CMK (cell line): ENCODE measurements around the gene LCP2.
A peak's percentile ranks its signal among the peaks of the same experiment; 100 is the strongest.
"Not testable (repeated sequence)": the region's sequence is repeated elsewhere in the genome, so short reads cannot be mapped to it uniquely, and the experiment has no call there.

Experiments
- DNase-seq: peaks from one replicate; pipeline ENCODE4 v3.0.0-alpha.2; 2010; ENCODE audit warnings: low read depth

Gene LCP2

GRCh38 chr5:170248172-170248930 is 49.2 kb downstream of the LCP2 start:
- DNase-seq = no peak

- no peak for DNase-seq
Observed at GRCh38 chr5:170247363-170247762, 50.2 kb downstream of the LCP2 start.

DNA sequence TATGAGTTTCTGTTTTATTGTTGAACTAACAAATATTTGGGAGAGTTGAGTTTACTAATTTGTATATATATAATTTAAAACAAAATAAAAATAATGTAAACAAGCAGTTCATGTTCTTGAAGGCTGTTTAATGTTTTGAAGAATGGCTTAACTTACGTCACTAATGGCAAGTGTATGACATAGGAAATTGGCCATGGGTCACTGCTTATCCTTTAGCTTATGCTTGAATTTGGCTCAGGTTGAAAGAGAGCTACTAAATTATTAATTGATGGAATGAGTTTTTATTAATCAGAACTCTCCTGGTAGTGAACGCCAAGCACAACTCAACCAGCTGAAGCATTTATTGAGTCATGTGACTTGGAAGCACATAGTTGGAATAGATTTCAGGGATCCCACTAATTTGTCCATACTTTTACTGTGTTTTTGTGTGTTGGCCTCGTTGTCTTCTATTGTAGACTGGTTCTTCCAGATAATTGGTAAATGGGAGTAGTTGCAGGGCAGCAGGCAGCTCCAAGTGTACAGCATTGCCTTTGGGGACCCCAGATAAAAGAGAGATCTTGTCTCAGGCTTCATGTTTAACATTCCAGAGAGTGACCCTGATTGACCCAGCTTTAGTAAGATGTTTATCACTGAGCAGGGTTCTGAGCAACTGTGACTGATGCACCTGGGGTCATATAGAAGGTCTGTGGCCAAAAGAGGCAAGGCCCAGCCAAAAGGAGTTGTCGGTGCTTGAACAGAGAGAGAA is 51.3 kb downstream of the LCP2 start:
- DNase-seq = no peak

GRCh38 chr5:170245436-170245835 is 52.1 kb downstream of the LCP2 start:
- not testable (repeated sequence) for DNase-seq

DNA sequence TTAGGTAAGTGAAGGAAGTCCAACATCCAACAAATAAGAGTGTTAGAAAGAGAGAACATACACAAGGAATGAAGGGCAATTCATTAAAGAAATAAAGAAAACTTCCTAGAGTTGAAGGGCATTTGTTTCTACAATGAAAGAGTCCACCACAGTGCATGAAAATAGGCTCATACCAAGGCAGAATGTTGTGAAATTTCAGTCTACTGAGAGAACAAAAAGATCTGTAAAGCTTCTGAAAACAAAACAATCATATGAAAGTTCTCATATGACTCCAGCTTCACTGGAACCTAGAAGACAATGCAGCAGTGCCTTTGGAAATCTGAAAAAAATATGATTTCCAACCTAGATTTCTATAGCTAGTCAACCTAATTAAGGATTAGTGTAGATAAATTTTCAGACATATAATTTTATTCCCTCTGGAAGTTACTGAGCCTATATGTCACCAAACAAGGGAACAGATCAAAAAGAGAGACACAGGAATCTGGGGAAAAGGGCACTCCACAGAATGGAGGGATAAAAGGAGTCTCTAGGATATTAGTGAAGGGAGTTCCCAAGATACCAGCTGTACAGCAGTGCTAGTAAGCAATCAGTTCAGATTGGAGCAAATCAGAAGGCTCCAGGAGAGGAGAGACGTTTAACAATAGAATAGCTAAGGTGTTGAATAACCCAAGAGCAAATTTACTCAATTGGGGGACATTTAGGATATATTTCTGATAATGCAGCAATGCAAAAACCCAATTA is 59.0 kb downstream of the LCP2 start:
- no peak for DNase-seq

- DNase-seq = no peak
Observed at GRCh38 chr5:170235876-170236864, 61.4 kb downstream of the LCP2 start.

DNA sequence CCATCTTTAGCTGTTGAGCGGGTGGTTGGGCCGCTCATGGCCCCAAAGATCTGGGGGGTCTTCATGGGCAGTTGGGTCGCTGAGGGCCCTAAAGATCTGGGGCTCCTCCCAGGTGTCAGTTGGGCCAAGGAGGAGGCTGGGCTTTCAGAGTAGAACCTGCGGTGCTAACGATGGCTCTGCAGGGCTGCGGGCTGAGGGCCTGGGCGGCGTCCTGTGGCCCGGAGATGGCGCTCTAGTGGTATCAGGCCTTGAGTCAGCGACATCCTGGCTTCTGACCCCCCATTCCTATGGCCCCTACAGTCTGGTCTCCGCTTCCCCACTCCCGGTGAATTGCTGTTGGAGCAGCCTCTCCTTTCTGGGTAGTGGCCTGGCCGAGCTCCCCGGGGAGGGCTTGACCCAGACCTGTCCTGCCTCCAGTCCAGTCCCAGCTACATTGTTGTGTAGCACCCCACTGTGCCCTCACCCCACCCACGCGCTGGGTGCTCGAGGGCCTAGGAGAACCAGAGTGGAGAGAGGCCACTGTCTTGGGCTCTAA is 64.2 kb downstream of the LCP2 start:
- DNase-seq = no peak

GRCh38 chr5:170232786-170233185 is 64.8 kb downstream of the LCP2 start, which contains the start of gene C5orf58:
TSS of gene C5orf58 (plus strand) at chr5:170232985. CDS start at chr5:170234977, 1,992 bp downstream.
- DNase-seq = no peak

- DNase-seq = no peak
Observed at GRCh38 chr5:170228762-170229435, 68.7 kb downstream of the LCP2 start.

GRCh38 chr5:170226661-170227060 is 70.9 kb downstream of the LCP2 start:
- no peak for DNase-seq

DNA sequence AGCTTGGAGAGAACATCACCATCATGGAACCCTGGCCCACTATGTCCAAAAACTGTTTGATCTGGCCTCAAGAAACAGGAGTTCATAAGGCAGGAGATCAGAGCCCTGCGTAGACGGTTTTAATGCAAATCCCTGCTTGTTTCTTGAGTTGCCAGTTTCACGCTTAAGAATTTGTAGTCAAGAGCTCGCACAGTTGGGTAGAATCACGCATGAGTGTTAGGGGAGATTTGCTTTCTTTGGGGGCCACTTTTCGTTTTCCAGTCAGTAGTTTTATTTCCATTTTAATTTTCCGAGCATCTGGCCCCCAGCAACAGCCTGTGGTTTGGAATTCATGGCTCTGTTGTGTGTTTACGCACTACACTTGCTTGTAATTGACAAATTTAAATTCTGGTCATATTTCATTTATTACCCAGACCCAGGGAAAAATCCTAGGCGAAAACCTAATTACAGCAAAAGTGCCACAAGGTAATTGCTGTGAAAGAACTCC is 71.4 kb downstream of the LCP2 start:
- no peak for DNase-seq

DNA sequence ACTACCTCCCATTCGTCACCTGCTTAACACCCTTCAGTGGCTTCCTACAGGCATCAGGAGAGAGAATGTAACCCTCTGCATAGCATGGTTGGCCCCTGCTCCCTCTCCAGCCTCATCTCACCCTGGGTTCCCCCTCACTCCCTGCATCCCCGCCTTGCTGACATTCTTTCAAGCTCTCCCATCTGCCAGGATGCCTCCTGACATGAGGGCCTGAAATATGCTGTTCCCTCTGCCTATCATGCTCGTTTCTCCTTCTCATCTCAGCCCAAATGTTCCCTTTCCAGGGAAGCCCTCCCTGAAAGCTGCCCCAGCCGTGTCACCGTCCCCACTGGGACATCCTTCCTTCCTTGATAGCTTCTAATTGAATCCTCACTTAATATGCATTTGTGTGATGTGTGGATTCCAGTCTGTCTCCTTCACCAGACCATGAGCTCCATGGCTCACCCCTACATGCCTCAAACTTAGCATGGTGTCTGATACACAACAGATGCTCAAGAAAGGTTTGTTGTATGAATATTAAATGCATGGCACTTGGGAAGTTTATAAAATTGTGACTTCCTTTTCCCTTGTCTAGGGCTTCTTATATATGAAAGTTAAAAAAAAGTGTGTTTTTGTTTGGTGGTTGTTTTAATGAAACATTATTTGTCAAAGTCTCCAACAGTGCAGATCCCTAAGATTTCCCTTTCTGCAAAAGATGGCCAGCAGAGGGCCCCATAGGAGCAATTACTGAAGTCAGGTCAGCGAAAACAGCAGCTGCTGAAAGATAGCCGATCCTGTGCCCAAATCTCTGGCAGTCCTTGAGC is 72.0 kb downstream of the LCP2 start:
- DNase-seq = peak; percentile 39

GRCh38 chr5:170223906-170224305 is 73.7 kb downstream of the LCP2 start:
- DNase-seq = no peak

- no peak for DNase-seq
Observed at GRCh38 chr5:170223360-170223759, 74.2 kb downstream of the LCP2 start.

- no peak for DNase-seq
Observed at GRCh38 chr5:170221327-170221741, 76.2 kb downstream of the LCP2 start.

- DNase-seq = no peak
Observed at GRCh38 chr5:170220191-170220590, 77.4 kb downstream of the LCP2 start.

DNA sequence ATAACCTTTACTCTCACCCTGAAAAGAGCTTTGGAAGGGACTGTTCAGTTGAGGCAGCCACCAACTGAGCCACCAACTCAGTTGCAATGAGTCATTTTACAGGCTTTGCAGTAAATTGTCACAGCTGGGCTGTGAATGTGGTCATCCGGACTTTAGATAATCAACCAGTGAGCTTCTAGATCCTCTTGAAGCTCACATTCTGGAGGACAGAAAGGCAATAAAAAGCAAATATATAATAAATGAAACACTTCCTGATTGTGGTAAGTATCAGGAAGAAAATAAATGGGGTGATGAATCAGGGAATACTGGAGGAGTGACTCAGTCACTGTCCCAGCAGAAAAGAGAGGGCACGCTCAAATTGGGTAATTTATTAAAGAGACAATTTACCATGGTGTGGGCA is 78.0 kb downstream of the LCP2 start:
- DNase-seq = no peak

- DNase-seq = no peak
Observed at GRCh38 chr5:170218726-170219125, 78.9 kb downstream of the LCP2 start.

DNA sequence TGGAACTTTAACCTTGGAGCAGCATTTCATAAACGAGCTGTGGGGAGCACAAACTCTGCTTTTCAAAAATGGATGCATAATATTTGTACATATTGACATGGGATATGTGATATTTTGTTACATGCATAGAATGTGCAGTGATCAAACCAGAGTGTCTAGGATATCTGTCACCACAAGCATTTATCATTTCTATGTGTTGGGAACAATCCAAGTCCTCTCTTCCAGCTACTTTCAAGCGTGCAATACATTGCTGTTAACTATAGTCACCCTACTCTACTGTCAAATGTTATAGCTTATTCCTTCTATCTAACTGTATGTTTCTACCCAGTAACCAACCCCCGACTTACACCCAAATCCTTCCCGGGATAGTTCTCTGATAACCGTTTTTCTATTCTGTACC is 79.7 kb downstream of the LCP2 start:
- no peak for DNase-seq
